GM12872 (cell line): ENCODE results near the gene ADCK1.

ENCODE experiments used
- TF ChIP-seq, protein P1 (sequence below): IDR thresholded peaks from 3 replicates; pipeline ENCODE4 v1.5.1; 2011; ENCODE audit warnings: low read depth, mild to moderate bottlenecking, low read length, moderate library complexity; ENCODE audit not compliant: insufficient read depth

Gene ADCK1

GRCh38 chr14:77869340-77869739 is 69.4 kb downstream of the ADCK1 start:
- TF ChIP-seq, protein P1, sequence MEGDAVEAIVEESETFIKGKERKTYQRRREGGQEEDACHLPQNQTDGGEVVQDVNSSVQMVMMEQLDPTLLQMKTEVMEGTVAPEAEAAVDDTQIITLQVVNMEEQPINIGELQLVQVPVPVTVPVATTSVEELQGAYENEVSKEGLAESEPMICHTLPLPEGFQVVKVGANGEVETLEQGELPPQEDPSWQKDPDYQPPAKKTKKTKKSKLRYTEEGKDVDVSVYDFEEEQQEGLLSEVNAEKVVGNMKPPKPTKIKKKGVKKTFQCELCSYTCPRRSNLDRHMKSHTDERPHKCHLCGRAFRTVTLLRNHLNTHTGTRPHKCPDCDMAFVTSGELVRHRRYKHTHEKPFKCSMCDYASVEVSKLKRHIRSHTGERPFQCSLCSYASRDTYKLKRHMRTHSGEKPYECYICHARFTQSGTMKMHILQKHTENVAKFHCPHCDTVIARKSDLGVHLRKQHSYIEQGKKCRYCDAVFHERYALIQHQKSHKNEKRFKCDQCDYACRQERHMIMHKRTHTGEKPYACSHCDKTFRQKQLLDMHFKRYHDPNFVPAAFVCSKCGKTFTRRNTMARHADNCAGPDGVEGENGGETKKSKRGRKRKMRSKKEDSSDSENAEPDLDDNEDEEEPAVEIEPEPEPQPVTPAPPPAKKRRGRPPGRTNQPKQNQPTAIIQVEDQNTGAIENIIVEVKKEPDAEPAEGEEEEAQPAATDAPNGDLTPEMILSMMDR: no peak

- TF ChIP-seq, protein P1: no peak
Measured at GRCh38 chr14:77870646-77871045, 70.7 kb downstream of the ADCK1 start.

DNA sequence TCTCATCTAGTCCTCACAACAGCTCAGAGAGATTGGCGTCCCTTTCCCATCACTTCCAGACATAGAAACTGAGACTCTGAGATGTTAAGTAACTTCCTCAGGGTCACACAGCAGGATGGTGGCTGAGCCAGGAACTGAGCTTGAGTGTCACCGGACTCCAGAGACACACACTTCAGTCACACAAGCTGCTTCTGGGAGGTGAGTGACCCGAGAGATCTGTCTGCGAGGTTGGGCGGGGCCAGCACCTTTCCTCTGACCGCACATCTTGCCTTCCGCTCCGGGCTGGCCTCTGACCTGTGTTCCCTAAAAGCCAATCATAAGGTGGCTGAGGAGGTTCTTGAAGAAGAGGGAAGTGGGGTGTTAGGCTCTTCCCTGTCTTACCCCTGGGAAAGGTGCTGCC is 72.2 kb downstream of the ADCK1 start:
- TF ChIP-seq, protein P1: no peak

DNA sequence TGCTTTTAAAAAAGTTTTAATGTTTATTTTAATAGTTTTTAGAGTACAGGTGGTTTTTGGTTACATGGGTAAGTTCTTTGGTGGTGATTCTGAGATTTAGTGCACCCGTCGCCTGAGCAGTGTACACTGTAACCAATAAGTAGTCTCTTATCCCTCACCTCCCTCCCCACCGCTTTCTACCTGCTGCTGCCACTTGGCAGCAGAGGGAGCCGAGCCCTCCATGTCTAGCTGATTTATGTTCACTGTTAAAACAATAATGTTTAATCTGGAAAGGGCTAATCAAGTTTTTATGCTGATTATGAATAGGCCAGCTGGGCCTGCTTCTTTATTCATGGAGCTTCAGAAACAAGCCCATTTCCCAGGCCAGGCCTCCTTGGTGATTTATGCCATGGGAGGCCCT is 73.1 kb downstream of the ADCK1 start:
- TF ChIP-seq, protein P1: no peak

- TF ChIP-seq, protein P1: no peak
Measured at GRCh38 chr14:77878783-77879182, 78.9 kb downstream of the ADCK1 start.

GRCh38 chr14:77880056-77880455 is 80.1 kb downstream of the ADCK1 start:
- TF ChIP-seq, protein P1: no peak

GRCh38 chr14:77882098-77882497 is 82.2 kb downstream of the ADCK1 start:
- TF ChIP-seq, protein P1: no peak

- TF ChIP-seq, protein P1: no peak
Measured at GRCh38 chr14:77882636-77883035, 82.7 kb downstream of the ADCK1 start.
